DMS114 treated with DMSO at 0.1 percent for 48 hours (cell line): ENCODE results near the gene ACTN2.

Experiments used
- DNase-seq: peaks from one replicate; lab custom pipeline; 2025; ENCODE audit not compliant: unreplicated experiment; lab: John Stamatoyannopoulos, UW

The ACTN2 gene

GRCh38 chr1:236765831-236766230, 79.5 kb downstream of the ACTN2 start:
- no peak for DNase-seq

GRCh38 chr1:236766506-236766905, 80.2 kb downstream of the ACTN2 start:
- DNase-seq = no peak

DNA sequence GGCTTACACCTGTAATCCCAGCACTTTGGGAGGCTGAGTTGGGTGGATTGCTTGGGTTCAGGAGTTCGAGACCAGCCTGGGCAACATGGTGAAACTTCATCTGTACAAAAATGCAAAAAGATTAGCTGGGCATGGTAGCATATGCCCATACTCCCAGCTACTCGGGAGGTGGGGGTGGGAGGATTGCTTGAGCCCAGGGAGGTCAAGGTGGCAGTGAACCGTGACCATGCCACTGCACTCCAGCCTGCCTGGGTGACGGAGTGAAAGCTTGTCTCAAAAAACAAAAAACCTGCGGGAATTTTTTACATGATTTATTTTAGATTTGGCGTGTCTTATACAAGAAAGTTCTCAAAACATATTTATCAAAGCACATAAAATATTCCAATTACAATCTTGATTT, 81.0 kb downstream of the ACTN2 start:
- DNase-seq = no peak

GRCh38 chr1:236768601-236769000, 82.3 kb downstream of the ACTN2 start:
- DNase-seq = no peak

GRCh38 chr1:236773919-236774318, 87.6 kb downstream of the ACTN2 start:
- DNase-seq = no peak

- no peak for DNase-seq
Observed at GRCh38 chr1:236774926-236775325, 88.6 kb downstream of the ACTN2 start.

- DNase-seq = no peak
Observed at GRCh38 chr1:236779312-236779711, 93.0 kb downstream of the ACTN2 start.

DNA sequence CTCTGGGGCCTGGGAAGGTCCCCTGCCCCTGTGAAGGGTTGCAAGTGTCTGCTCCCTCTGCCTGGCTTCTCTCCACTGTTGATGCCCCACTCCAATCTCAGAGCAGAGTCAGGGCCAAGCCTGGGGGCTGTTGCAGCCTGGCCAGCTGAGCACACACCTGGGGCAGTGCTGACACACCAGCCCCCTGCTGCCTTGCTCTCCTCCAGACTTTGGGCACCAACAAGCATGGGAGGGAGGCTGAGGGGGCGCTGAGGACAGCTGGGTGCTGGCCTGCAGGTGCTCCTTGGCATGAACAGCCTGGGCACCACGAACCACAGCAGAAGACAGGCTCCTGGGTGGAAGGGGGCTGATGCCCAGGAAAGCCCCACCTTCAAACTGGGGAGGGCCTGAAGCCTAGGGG, 99.2 kb downstream of the ACTN2 start:
- no peak for DNase-seq

- DNase-seq = no peak
Observed at GRCh38 chr1:236786453-236786852, 100.2 kb downstream of the ACTN2 start.

GRCh38 chr1:236794585-236795034, 108.3 kb downstream of the ACTN2 start:
- no peak for DNase-seq

DNA sequence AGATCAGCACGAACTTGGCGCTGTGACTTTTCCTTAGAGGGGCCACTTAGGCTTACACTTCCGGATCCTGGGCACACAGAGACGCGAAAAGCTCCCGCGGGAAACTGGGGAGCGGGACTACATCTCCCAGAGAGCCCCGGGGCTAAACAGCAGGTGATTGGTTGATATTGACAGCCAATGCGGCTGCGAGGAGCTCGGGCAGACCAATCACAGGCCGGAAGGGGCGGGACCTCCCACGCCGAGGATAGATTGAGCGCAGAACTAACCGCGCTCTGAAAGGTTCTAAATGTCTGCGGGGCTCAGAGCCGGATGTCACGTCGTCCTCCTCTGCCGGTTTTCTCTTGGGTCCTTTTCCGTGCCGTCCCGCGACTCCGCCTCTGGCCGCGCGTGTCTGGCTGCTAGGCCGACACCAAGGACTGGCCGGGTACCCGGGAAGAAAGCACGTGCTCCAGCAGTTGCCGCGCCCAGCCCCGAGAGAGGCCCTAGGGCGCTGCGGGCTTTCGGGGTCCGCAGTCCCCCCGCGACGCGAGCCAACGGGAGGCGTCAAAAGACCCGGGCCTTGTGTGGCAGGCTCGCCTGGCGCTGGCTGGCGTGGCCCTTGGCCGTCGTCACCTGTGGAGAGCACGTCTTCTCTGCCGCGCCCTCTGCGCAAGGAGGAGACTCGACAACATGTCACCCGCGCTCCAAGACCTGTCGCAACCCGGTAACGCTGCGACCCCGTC, 108.9 kb downstream of the ACTN2 start, which contains the start of gene MTR:
Gene MTR, plus strand, starts transcription at position 258 of the 722 bp plus-strand sequence. Its CDS starts 412 bp downstream, at position 670.
- DNase-seq = peak; percentile 98

DNA sequence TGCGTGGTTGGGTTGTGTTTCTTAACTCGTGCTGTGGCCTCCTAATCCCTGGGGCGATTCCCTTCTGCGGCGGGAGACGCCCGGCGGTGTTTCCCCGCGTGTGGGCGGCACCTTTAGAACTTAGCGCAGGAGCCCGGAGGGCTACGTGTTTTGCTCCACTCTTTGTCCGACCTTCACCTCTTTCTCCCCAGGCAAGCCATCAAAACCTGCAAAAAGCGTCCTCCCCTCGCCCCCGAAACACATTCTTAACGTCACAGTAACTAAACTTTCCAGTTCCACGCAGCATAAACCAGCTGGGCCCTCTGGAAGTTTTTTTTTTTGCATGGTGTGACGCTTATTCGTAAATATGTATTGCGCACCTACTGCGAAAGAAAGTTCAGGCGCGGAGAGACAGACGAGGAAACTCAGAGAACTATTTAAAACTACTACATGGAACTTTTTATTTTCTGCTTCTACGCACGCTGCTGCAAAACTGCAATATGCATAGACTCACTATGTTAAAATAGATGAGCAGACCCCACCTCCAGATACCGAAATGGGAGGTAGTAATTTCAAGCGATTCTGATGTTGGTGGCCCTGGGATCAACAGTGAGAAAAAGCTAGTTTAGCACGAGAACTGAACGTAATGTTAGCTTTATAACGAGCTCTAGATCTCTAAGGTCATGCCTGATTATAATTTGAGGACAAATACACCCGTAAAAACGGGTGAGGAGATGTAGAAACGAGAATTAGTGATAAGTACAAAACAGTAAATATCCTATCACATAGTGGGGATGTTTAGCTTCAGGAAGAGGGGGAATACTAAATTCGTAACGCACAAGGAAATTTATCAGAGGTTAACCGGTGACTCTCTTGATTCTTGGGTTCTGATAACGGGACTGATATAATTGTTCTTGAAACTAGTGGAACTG, 109.7 kb downstream of the ACTN2 start:
- DNase-seq = no peak

- no peak for DNase-seq
Observed at GRCh38 chr1:236799001-236799400, 112.7 kb downstream of the ACTN2 start.

DNA sequence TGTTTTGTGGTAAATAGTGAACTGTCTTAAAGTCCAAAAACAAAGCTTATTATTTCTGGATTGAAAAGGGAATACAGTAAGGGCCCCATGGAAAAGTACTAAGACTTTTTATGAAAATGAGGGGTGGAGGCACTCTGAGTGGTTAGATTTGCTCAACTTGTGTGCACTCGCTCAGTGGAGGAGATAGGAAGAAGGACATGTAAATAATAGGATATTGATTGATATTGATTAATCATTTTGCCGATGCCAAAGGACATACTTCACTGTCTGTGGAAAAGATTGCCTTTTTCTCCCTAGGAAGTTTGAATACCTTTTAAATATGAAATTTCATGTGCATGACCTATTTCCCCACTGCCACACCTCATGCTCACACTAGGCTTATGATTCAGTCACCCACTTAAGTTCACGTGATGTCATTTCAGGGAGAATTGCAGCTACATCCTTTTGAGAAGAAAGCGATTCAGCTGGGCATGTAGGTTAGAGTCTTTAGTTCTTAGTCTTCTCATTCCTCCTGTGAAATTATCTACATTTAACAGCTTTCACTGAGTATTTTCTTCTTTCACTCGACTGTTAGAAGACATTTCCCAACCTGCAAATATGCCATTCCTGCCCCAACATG, 113.8 kb downstream of the ACTN2 start:
- DNase-seq = no peak

DNA sequence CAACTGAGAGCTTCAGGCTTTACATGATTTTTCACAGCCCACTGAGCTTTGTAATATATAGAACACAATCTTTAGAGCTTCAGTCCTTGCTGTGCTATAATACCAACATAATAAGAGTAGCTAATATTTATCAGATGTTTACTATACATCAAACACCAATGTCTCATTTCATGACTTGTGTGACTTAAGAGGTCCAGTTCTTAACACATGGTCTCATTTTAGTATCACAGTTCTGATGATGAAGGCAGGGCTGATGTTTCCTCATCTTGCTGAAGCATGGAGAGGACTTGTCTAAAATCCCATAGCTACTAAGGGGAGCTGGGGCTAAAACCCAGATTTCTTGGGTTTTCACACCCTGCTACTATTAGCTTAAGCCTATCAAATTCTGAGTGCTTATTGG, 114.3 kb downstream of the ACTN2 start:
- no peak for DNase-seq

DNA sequence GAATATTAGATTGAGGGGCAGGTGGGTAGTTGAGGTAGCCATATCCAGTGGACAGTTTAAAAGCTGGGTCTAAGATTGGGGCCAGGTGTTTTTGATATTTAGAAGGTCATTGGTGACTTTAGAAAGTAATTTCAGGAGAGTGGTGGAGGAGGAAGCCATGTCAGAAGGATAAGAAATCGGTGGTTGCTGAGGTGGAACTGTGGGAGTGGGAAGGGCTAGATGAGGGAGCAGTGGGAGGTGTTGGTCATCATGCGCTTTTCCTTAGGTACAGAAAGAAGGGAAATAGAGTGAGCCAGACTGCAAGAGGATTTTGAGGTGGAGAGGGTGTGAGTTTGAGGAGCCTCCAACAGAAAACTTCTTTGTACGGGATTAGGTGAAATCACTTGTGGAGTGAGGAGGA, 116.0 kb downstream of the ACTN2 start:
- DNase-seq = no peak

DNA sequence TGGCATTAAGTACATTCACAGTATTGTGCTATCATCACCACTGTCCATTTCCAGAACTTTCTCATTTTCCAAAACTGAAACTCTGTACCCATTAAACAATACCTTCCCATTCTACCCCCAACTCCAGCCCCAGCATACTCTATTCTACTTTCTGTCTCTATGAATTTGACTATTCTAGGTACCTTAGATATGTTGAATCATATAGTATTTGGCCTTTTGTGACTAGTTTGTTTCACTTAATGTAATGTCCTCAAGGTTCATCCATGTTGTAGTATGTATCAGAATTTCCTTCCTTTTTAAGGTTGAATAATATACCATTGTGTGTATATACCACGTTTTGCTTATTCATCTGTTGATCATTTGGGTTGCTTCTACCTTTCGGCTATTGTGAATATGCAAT, 120.3 kb downstream of the ACTN2 start:
- DNase-seq = no peak

DNA sequence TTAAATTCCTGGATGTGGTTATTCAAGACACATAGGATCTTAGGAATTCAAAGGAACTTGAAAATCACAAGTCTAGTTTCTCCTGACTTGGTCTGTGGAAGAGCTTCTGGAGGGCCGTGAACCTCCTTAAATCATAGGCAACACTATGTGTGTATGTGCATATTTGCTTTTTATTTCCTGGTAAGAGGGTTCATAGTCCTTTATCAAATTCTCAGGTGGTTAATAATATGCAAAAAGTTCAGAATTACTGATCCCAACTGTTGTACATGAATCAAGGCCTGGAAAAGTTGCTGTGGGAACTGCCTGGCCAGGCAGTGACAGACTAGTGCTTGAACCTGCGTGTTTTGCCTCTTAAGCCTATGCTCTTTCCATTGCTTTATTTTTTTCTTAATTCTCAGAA, 121.7 kb downstream of the ACTN2 start:
- no peak for DNase-seq

- DNase-seq = no peak
Observed at GRCh38 chr1:236808564-236809130, 122.3 kb downstream of the ACTN2 start.

GRCh38 chr1:236809148-236809547, 122.8 kb downstream of the ACTN2 start:
- no peak for DNase-seq

DNA sequence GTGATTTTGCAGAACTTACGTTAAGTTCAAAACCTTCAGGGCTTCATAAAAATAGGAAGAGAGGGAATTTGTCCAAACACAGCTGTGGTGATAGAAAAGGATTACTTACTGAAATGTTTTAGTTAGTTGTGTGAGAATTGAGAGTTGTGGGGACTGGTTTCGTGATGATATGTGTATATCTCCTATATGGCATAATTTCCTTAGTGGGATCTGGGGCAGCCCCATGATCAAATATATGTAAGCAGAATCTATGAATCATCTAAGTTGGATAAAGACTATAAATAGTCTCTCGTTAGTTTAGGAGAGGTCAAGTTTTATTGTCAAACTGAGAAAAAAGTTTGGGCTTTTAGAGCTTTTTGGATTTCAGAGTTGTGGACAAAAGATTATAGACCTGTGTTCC, 123.7 kb downstream of the ACTN2 start:
- DNase-seq = no peak
